GM19463 (cell line): ENCODE measurements around the gene HSPA4.
"Not testable (repeated sequence)": the region's sequence is repeated elsewhere in the genome, so short reads cannot be mapped to it uniquely, and the experiment has no call there.

Experiments used
- ATAC-seq: cut with Tn5 transposase; IDR thresholded peaks from one replicate; pipeline ENCODE4 v1.9.1; 2021; ENCODE audit warnings: mild to moderate bottlenecking, moderate library complexity; ENCODE audit not compliant: unreplicated experiment

The HSPA4 gene

GRCh38 chr5:133121611-133122150, 69.9 kb downstream of the HSPA4 start:
- no peak for ATAC-seq

- no peak for ATAC-seq
Measured at GRCh38 chr5:133122711-133123110, 70.9 kb downstream of the HSPA4 start.

- no peak for ATAC-seq
Measured at GRCh38 chr5:133123297-133123696, 71.5 kb downstream of the HSPA4 start.

GRCh38 chr5:133124891-133125290, 73.1 kb downstream of the HSPA4 start:
- no peak for ATAC-seq

GRCh38 chr5:133128066-133128465, 76.3 kb downstream of the HSPA4 start:
- ATAC-seq: no peak

GRCh38 chr5:133129289-133129688, 77.5 kb downstream of the HSPA4 start:
- ATAC-seq: no peak

GRCh38 chr5:133129950-133130349, 78.1 kb downstream of the HSPA4 start:
- no peak for ATAC-seq

GRCh38 chr5:133130387-133131118, 78.7 kb downstream of the HSPA4 start:
- ATAC-seq: no peak

GRCh38 chr5:133132717-133133116, 80.9 kb downstream of the HSPA4 start:
- no peak for ATAC-seq

- ATAC-seq: not testable (repeated sequence)
Measured at GRCh38 chr5:133133241-133133640, 81.4 kb downstream of the HSPA4 start.

GRCh38 chr5:133136890-133137289, 85.1 kb downstream of the HSPA4 start:
- ATAC-seq: not testable (repeated sequence)

GRCh38 chr5:133140311-133140710, 88.5 kb downstream of the HSPA4 start:
- ATAC-seq: no peak

GRCh38 chr5:133141746-133142145, 89.9 kb downstream of the HSPA4 start:
- ATAC-seq: no peak

- no peak for ATAC-seq
Measured at GRCh38 chr5:133142782-133143181, 91.0 kb downstream of the HSPA4 start.

GRCh38 chr5:133144245-133144981, 92.6 kb downstream of the HSPA4 start:
- no peak for ATAC-seq

GRCh38 chr5:133145436-133146170, 93.8 kb downstream of the HSPA4 start:
- ATAC-seq: no peak

GRCh38 chr5:133147411-133147810, 95.6 kb downstream of the HSPA4 start:
- ATAC-seq: no peak

GRCh38 chr5:133147815-133148567, 96.2 kb downstream of the HSPA4 start:
- no peak for ATAC-seq

- no peak for ATAC-seq
Measured at GRCh38 chr5:133149345-133149744, 97.5 kb downstream of the HSPA4 start.

GRCh38 chr5:133150909-133151544, 99.2 kb downstream of the HSPA4 start:
- no peak for ATAC-seq
